Mononuclear cell (primary cell): ENCODE results near the gene WIPF1. TPM values are rescaled to one million over a fixed set of nuclear protein-coding genes. Genes with fewer than 3 reads are reported as not detected.

ENCODE experiments used
- H3K27me3 ChIP-seq: 2 replicates; pipeline ENCODE4 v1.6.0; 2011; ENCODE audit warnings: low read length, control low read depth; ENCODE audit not compliant: insufficient read depth
- H3K4me1 ChIP-seq: 2 replicates; pipeline ENCODE4 v1.5.1; 2011; ENCODE audit warnings: mild to moderate bottlenecking, low read length, control low read depth; ENCODE audit not compliant: insufficient read depth
- H3K4me3 ChIP-seq: 2 replicates; pipeline ENCODE4 v1.5.1; 2011; ENCODE audit warnings: mild to moderate bottlenecking, low read length, moderate library complexity
- H3K9me3 ChIP-seq: 2 replicates; pipeline ENCODE4 v1.5.1; 2011; ENCODE audit warnings: low read depth, mild to moderate bottlenecking, control low read depth, low read length
- total RNA-seq: library from RNA; depleted of rRNA; stranded (reverse); fragments of >200 nt; gene quantifications from one replicate; pipeline ENCODE4 v1.2.3, GENCODE V29; 2012

The WIPF1 gene
- total RNA-seq: 126 TPM

DNA sequence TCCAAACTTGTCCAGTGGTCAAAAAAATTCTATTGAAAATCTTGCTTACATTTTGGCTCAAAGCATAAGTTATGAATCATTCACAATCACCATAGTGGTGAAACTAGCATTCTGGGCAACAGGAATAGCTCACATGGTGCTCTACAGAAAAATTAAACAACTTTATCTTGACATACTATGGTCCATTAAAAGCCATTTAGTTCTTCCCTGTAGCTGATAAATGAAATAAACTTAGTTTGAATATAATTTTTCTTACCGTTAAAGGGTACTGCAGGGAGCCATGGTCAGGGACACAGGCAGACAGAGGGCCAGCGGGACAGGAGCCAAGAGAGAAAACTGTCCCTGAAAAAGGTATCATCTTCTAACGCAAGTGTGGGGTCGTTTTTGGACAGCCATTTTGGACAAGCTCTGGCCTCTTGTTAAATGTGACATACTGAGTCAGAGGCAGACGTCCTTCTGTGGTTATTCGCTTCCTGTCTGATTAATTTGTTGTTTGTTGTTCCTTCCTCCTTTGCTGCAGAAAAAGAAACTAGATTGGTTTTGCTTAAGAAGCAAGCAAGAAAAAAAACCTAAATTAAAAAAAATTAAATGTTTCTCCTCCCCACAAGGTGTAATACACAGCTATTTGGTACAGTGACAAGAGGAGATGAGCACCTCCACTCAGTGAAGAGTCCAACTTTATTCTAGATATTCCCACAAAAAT is at the start of gene WIPF1:
TSS of gene WIPF1 (minus strand) at position 460 of the 703 bp plus-strand sequence. CDS start 12,231 bp downstream, outside the sequence.
- Histone ChIP-seq H3K27me3 (no peaks in the 10 kb centered on the region), H3K4me3 (peak within 1 kb of the TSS; percentile 72), H3K9me3 (no peaks in the 10 kb centered on the region), H3K4me1 (peaks cover 65% of the 10 kb centered on the region)

DNA sequence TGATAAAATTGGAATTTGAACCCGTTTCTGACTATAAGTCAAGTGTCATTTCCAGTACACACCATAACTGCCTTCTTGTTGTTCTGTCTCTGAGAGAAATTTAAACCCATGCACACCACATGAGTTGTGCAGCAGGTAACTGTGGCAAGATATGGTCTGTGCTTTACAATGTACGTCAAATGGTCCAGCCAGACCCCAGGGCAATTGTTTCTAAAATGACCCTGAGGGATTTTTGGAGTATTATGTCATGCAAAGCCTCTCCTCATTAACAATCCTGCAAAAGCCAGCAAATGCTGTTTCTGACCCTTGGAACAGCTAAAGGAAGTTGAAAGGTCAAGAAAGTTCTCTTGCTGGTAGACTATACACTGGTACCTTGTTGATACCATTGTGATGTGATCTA is 47.7 kb upstream of the WIPF1 start:
- no peaks in the 10 kb centered on the region for H3K9me3 ChIP-seq
- H3K4me1 ChIP-seq: peaks cover 4% of the 10 kb centered on the region
- no peak overlapping the region for H3K4me3 ChIP-seq
- no peaks in the 10 kb centered on the region for H3K27me3 ChIP-seq

DNA sequence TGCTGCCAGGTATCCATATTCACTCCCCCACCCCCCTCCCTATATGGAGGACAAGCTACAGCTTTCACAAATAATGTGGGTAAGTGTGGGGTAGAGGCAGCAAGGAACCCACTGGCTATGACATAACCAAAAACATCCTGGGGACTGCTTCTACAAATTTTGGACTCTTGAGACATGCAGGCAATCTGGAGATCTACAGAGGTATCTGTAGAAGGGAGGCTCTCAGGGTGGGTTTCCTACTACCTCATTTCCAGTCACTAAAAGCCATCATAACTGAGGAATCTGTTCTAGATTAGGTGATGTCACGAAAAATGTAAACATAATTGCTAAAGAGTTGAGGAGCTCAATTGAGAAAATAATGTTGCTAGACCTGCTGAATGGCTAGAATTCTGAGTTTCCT is 46.8 kb upstream of the WIPF1 start:
- no peak overlapping the region for H3K4me3 ChIP-seq
- H3K27me3 ChIP-seq: no peaks in the 10 kb centered on the region
- H3K9me3 ChIP-seq: no peaks in the 10 kb centered on the region
- peaks cover 4% of the 10 kb centered on the region for H3K4me1 ChIP-seq

DNA sequence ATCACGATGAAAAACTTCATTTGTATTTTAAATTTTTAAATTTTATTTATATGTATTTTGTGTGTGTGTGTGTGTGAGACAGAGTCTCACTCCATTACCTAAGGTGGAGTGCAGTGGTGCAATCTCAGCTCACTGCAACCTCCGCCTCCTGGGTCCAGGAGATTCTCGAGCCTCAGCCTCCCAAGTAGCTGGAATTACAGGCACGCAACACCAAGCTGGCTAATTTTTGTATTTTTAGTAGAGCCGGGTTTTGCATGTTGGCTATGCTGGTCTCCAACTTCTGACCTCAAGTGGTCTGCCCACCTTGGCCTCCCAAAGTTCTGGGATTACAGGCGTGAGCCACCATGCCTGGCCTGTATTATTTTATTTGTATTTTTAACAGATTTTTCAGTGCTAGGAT is 45.8 kb upstream of the WIPF1 start:
- Histone ChIP-seq H3K4me1 (peaks cover 4% of the 10 kb centered on the region), H3K27me3 (no peaks in the 10 kb centered on the region), H3K4me3 (no peak overlapping the region), H3K9me3 (no peaks in the 10 kb centered on the region)

- no peak overlapping the region for H3K4me3 ChIP-seq
- H3K4me1 ChIP-seq: peaks cover 4% of the 10 kb centered on the region
- H3K27me3 ChIP-seq: no peaks in the 10 kb centered on the region
- no peaks in the 10 kb centered on the region for H3K9me3 ChIP-seq
These were observed 43.6 kb upstream of the WIPF1 start for GRCh38 chr2:174641168-174641567.

DNA sequence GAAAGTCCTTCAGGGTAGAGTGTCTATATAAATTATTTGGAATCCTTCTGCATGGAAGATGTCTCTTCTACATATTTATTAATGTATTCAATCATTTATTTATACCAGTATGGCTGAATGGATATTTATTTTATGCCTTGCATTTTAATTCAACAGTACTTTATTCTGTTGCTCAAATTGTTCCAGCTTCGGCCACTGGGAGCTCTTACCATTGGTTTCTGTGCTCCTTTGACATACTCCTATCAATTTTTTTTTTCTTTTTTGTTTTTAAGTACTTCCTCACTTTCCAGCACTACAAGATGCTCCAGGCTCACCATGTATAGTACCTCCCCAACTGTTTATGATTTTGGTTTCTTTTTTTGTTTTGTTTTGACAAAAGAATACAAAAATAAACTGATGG is 39.4 kb upstream of the WIPF1 start:
- Histone ChIP-seq H3K9me3 (no peaks in the 10 kb centered on the region), H3K4me1 (peaks cover 26% of the 10 kb centered on the region), H3K27me3 (no peaks in the 10 kb centered on the region), H3K4me3 (no peak overlapping the region)

DNA sequence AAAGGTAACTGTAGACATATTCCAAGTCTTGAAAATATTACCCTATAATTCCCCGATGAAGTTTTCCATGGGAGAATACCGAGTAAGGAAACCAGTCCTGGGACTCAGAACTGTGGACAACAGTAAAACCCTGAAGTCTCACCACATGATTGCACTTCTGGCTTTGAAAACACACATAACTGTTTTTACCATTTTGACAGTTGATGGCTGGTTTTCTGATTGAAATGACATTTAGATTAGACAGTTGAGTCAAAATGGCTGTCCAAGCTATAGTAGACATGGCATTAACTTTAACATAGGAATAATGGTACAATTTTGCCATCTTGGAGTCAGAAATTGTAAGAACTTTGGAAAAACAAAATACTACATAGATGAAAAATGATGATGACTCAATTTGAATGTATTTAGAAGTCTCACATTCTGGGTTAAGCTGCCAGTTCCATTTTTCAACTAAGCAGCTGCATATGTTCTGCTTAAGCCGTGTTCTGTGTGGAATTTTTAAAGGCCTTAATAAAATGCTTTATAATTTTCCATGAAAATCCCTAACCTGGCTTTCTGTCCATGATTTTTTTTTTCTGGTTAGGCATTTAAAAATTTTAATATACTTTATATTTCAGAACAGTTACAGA is 38.3 kb upstream of the WIPF1 start:
- Histone ChIP-seq H3K4me1 (peaks cover 36% of the 10 kb centered on the region), H3K9me3 (no peaks in the 10 kb centered on the region), H3K4me3 (no peak overlapping the region), H3K27me3 (no peaks in the 10 kb centered on the region)

GRCh38 chr2:174635015-174635593 is 37.5 kb upstream of the WIPF1 start:
- Histone ChIP-seq H3K4me1 (peaks cover 43% of the 10 kb centered on the region), H3K9me3 (no peaks in the 10 kb centered on the region), H3K4me3 (peak overlapping the region; percentile 67), H3K27me3 (no peaks in the 10 kb centered on the region)

DNA sequence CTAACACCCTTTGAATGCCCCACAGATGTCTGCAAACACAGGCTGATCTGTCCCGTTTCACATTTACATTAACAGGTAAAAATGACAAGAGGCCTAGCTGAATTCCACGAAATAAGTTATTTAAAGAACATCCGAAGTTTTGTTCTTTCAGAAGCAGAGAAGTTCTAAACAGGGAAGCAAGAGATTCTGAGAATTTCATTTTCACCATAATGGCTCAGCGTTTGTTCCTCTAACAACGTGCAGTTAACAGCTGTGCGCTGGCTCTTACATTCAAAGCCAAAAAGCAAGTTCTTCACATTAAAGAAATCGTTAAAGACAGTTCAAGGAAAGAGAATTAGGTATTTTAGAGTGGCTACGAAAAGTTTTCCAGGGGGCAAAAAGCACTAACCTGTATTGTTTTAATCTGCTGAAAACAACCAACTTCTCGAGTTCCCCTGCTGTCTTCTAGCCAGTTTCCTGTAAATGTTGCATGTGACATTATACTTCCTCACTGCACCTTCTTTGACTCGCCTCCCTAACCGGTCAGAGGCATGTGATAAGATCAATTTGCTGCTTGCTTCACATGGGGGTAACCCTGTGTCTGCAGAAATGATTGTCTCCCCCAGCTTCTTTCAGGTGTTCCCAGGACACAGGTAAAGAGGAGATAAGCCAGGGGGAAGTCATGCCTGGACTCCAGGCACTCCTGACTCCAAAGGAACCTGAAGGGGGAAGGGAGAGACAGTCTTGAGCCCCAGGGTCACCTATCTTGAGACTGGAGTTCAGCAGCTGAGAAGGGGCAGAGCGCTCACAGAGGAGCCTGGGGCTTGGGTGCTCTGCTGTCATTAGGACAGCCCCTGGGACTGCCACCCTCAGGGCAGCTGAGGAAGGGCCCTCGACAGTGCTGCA is 36.8 kb upstream of the WIPF1 start:
- peak overlapping the region; percentile 67 for H3K4me3 ChIP-seq
- H3K9me3 ChIP-seq: no peaks in the 10 kb centered on the region
- no peaks in the 10 kb centered on the region for H3K27me3 ChIP-seq
- H3K4me1 ChIP-seq: peaks cover 48% of the 10 kb centered on the region

DNA sequence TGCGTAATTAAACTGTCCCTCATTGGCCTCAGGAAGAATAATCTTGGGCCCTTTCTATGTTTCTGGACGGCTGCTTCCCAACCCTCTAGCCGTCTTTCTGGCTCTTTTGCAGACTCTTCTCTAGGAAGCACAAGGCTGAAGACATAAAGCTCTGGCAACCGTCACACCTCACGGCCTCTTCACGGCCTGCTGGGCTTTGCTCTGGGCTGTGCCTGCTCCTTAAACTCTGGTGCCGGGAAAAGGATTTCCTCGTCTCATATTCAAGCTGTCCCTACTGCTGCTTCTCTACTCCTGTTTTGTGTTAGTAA is 36.0 kb upstream of the WIPF1 start:
- Histone ChIP-seq H3K4me3 (peak overlapping the region; percentile 67), H3K9me3 (no peaks in the 10 kb centered on the region), H3K4me1 (peaks cover 56% of the 10 kb centered on the region), H3K27me3 (no peaks in the 10 kb centered on the region)

DNA sequence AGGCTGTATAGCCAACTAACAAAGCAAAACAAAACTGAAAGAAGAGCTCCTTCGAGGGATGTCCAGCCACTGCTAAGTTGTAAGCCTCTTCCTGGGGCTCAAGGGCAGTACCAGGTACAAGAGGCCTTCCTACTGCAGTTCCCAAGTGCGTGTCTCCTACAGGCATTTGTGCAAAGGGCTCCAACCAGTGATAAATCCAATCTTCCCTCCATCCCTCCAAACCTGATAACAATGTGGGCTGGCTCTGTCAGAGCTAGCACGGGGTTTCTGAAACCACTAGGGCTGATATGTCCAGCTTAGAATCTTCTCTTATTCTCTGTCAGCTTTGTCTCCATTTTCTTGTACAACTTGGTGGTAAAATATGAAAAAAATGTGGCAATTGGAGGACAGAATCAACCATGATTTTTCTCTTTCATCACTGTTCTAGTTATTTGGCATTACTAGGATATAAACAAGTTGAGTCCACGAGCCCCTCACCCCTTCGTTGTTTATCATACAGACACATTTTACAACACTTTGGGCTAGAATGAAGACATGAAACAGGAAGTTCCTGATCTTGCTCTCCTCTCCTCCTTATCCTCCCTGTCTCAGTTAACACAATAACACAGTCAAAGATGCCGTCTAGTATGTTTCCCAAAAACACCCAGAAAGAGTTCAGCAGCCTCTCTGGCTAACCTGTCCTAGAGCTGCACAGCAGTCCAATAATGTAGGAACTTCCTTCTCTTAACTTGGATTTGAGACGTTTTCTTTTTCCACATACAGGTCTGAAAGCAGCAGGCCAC is 35.4 kb upstream of the WIPF1 start:
- Histone ChIP-seq H3K27me3 (no peaks in the 10 kb centered on the region), H3K9me3 (no peaks in the 10 kb centered on the region), H3K4me3 (peak overlapping the region; percentile 67), H3K4me1 (peaks cover 61% of the 10 kb centered on the region)

GRCh38 chr2:174631009-174631981 is 33.7 kb upstream of the WIPF1 start:
- H3K9me3 ChIP-seq: no peaks in the 10 kb centered on the region
- H3K4me3 ChIP-seq: peak overlapping the region; percentile 67
- H3K27me3 ChIP-seq: no peaks in the 10 kb centered on the region
- H3K4me1 ChIP-seq: peaks cover 76% of the 10 kb centered on the region

GRCh38 chr2:174630107-174630506 is 32.5 kb upstream of the WIPF1 start:
- H3K4me1 ChIP-seq: peaks cover 72% of the 10 kb centered on the region
- no peaks in the 10 kb centered on the region for H3K27me3 ChIP-seq
- H3K4me3 ChIP-seq: no peak overlapping the region
- no peaks in the 10 kb centered on the region for H3K9me3 ChIP-seq

DNA sequence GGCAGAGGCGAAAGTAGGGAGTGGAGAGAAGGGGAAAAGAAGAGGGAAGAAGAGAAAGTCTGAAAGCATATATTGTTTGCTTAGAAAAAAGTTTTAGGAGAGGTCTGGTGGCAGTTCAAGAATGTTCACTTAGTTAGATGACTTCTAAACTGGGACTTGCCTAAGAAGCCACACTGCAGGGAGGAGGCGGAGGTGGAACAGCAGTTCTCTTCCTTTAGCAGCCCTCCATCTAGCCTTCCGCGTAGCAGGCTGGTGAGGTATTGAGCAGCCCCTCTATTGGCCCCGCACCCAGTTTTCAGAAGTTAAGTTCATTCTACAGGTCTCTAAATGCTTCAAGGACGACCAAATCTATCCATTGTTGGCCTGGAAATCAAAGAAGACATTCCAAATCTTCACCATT is 31.9 kb upstream of the WIPF1 start:
- Histone ChIP-seq H3K4me3 (no peak overlapping the region), H3K9me3 (no peaks in the 10 kb centered on the region), H3K27me3 (no peaks in the 10 kb centered on the region), H3K4me1 (peaks cover 72% of the 10 kb centered on the region)
